Natural killer cell treated with Interleukin-12 subunit alpha and Interleukin-12 subunit beta and Interleukin-15 and Interleukin-18, amount 100 ng/mL, for 72 hours (primary cell): ENCODE measurements around the gene PAX8. TPM values are rescaled to one million over a fixed set of nuclear protein-coding genes. Genes with fewer than 3 reads are reported as not detected.

Source experiments
- ATAC-seq, 2 donors: fragments of 150-1000 bp; cut with Tn5 transposase in 1 of 2; sonication (Bioruptor Pico), chemical (Tn5 transposase) in 1 of 2; 2 replicates each; pipeline ENCODE4 v1.10.0; 2021
- DNase-seq: peaks from one replicate; pipeline ENCODE4 v3.0.0; 2022; ENCODE audit warnings: low spot score
- H3K27ac Mint-ChIP-seq, 2 donors: 1 replicate in 1 of 2; 2 replicates in 1 of 2; pipeline ENCODE4 v1.8.0; 2022; ENCODE audit warnings: mixed read lengths in 2 of 2, mild to moderate bottlenecking in 1 of 2, moderate library complexity in 1 of 2
- H3K27me3 Mint-ChIP-seq, 2 donors: 1 replicate in 1 of 2; 2 replicates in 1 of 2; pipeline ENCODE4 v1.8.0; 2022; ENCODE audit warnings: mixed read lengths in 2 of 2
- H3K36me3 Mint-ChIP-seq: one replicate; pipeline ENCODE4 v1.8.0; 2022; ENCODE audit warnings: mixed read lengths
- H3K4me1 Mint-ChIP-seq, 2 donors: 1 replicate in 1 of 2; 2 replicates in 1 of 2; pipeline ENCODE4 v1.8.0; 2022; ENCODE audit warnings: low read depth in 2 of 2, mixed read lengths in 2 of 2, mild to moderate bottlenecking in 1 of 2
- H3K4me3 Mint-ChIP-seq: one replicate; pipeline ENCODE4 v1.8.0; 2022; ENCODE audit warnings: mixed read lengths
- H3K9me3 Mint-ChIP-seq: 2 replicates; pipeline ENCODE4 v1.8.0; 2022; ENCODE audit warnings: mixed read lengths
- total RNA-seq, 2 donors: library from RNA; stranded (reverse); gene quantifications; one replicate each; pipeline ENCODE4 v1.2.3, GENCODE V29; 2022

PAX8 gene
- total RNA-seq, 2 donors from 2014 or later = 0.64 to 1.8 TPM

DNA sequence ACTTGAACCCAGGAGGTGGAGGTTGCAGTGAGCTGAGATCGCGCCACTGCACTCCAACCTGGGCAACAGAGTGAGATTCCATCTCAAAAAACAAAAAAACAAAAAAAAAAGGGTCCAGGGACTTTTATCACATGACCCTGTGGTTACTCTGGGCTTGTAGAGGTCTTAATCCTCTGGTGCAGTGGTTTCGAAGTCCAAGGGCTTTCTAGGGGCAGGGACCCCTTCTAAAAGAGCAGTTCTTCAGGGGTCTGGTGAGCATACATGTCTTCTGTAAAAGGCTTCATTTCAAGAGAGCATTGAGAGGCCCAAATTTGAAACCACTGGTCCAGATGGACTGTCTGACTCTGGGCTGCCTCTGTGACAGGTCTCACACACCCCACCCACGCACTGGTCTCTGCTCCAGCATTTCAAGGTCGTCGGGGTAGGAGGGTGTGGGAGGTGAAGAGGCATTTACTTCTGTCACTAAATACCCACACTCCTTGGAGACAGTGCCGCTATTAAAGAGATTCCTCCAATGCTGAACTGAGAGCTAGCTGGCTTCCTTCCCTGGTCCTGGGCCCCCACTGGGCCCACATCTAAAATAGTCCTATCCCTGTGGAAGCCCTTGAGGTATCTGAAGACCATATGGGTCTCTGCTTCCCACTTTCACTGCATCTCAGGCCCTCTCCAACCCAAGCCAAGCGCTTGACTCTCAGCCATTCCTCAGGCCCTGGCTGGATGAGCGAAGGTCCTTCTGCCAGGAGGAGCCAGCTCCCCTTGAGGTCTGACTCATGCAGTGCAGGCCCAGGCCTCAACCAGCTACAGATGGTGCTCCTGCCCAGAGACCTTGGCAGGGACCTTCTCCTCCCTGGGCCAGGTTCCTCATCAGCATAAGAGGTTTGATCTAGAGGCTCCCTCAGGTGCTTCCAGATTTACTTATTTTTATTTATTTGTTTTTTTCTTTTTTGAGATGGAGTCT lies 44.8 kb downstream of the PAX8 start:
- peak overlapping the region; percentile 26 to 51 for H3K27ac Mint-ChIP-seq
- H3K9me3 Mint-ChIP-seq = no peaks in the 10 kb centered on the region
- H3K27me3 Mint-ChIP-seq = no peaks in the 10 kb centered on the region
- no peak overlapping the region for H3K4me3 Mint-ChIP-seq
- ATAC-seq (peak in 1 of 2 donors; percentile 47), DNase-seq (no peak)
- no peaks in the 10 kb centered on the region for H3K36me3 Mint-ChIP-seq
- peaks cover 33 to 39% of the 10 kb centered on the region in 2 donors for H3K4me1 Mint-ChIP-seq

DNA sequence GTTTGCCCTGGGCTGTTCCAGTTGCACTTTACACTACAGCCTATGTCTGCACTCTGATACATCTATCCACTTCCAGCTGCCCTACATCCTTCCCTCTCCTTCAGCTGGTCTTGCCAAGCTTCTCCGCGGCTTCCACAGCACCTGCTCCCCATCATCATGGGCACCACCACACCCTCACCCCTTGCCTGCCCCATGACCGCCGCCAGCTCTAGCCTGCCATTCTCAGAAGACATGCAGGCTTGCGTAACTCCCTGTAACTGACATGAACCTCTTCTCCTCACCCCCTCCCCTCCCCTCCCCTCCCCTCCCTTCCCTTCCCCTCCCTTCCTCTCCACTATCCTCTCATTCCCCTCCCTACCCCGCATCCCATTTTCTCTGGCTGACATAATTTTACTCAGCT lies 46.0 kb downstream of the PAX8 start:
- no peaks in the 10 kb centered on the region for H3K9me3 Mint-ChIP-seq
- ATAC-seq (no peak), DNase-seq (no peak)
- H3K4me3 Mint-ChIP-seq = no peak overlapping the region
- no peaks in the 10 kb centered on the region for H3K27me3 Mint-ChIP-seq
- H3K4me1 Mint-ChIP-seq = peaks cover 43 to 46% of the 10 kb centered on the region in 2 donors
- H3K36me3 Mint-ChIP-seq = no peaks in the 10 kb centered on the region
- no peak overlapping the region for H3K27ac Mint-ChIP-seq

DNA sequence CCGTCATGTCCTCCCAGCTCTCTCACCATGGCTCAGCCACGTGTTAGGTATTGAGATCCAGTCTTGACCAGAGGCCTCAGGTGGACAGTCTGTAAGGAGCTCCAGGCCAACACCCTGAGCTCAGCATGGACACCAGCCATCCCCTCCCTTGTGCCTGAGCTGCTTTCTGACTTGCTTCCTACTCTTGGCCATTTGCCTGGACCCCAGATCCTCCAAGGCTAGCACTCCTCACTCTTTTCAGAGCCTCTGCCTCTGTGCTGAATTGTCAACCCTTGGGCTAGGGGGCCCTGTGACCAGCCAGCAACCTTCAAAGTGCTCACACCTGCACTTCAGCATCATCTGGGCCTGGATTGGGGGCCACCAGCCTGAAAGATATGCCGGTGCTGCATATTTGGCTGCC lies 46.6 kb downstream of the PAX8 start:
- no peaks in the 10 kb centered on the region for H3K9me3 Mint-ChIP-seq
- peaks cover 45 to 49% of the 10 kb centered on the region in 2 donors for H3K4me1 Mint-ChIP-seq
- no peak for DNase-seq
- no peak for ATAC-seq
- H3K27ac Mint-ChIP-seq = peak overlapping the region in 1 of 2 donors; percentile 41
- H3K27me3 Mint-ChIP-seq = no peaks in the 10 kb centered on the region
- H3K4me3 Mint-ChIP-seq = peak overlapping the region; percentile 2
- H3K36me3 Mint-ChIP-seq = no peaks in the 10 kb centered on the region

GRCh38 chr2:113231064-113231463 lies 47.7 kb downstream of the PAX8 start:
- no peak for ATAC-seq
- H3K4me1 Mint-ChIP-seq = peaks cover 45% of the 10 kb centered on the region in 2 donors
- peak overlapping the region; percentile 69 to 83 for H3K27ac Mint-ChIP-seq

DNA sequence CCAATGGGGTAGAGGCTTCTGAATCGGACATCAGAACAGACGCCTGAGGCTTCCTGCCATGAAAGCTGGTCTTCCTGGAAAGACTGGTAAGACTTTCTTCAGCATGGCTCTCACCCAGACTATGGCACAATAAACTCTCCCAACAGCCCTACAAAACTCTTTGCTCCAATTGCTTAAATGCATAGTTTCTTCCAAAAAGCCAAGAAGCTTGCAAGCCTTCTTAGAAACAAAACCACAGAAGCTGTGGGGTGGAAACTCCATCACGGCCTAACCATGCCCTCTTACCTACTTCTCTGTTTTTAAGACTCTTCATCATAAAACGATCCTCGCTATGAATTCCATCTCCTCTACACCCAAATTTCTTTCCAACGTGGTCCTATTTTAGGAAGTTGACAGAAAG lies 48.2 kb downstream of the PAX8 start:
- H3K4me3 Mint-ChIP-seq = peak overlapping the region; percentile 62

More at GRCh38 chr2:113231064-113231463, 47.7 kb downstream of the PAX8 start:
- no peaks in the 10 kb centered on the region for H3K27me3 Mint-ChIP-seq
- DNase-seq = no peak
- H3K36me3 Mint-ChIP-seq = no peaks in the 10 kb centered on the region
- peak overlapping the region; percentile 62 for H3K4me3 Mint-ChIP-seq
- H3K9me3 Mint-ChIP-seq = no peaks in the 10 kb centered on the region

DNA sequence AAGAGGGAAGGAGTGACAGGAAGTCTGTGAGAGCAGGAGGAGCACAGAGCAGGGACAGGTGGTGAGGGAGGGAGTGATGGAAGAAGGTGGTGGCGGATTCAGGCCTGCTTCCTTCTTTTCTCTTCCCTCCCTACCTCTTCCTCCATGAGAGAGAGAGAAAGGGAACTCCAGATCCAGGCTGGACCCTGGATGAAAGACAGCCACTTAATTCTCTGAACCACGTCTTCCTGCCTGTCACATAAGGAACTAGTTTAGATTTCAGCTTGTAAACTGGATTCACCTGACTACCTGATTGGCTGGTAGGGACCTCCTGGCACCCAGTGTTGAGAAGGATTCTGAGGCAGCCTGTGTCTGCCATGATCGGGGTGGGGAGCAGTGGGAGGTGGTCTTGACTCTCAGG lies 48.9 kb downstream of the PAX8 start:
- Mint-ChIP-seq H3K4me1 (peaks cover 38 to 39% of the 10 kb centered on the region in 2 donors), H3K36me3 (no peaks in the 10 kb centered on the region), H3K9me3 (no peaks in the 10 kb centered on the region), H3K27ac (peak overlapping the region; percentile 69 to 83), H3K27me3 (no peaks in the 10 kb centered on the region), H3K4me3 (no peak overlapping the region)
- no peak for ATAC-seq
- no peak for DNase-seq

More for the DNA sequence above, 48.2 kb downstream of the PAX8 start:
- no peak for DNase-seq
- no peaks in the 10 kb centered on the region for H3K27me3 Mint-ChIP-seq
- H3K27ac Mint-ChIP-seq = peak overlapping the region; percentile 69 to 83
- no peaks in the 10 kb centered on the region for H3K36me3 Mint-ChIP-seq
- ATAC-seq = peak in 1 of 2 donors; percentile 52
- H3K4me1 Mint-ChIP-seq = peaks cover 45% of the 10 kb centered on the region in 2 donors
- no peaks in the 10 kb centered on the region for H3K9me3 Mint-ChIP-seq

DNA sequence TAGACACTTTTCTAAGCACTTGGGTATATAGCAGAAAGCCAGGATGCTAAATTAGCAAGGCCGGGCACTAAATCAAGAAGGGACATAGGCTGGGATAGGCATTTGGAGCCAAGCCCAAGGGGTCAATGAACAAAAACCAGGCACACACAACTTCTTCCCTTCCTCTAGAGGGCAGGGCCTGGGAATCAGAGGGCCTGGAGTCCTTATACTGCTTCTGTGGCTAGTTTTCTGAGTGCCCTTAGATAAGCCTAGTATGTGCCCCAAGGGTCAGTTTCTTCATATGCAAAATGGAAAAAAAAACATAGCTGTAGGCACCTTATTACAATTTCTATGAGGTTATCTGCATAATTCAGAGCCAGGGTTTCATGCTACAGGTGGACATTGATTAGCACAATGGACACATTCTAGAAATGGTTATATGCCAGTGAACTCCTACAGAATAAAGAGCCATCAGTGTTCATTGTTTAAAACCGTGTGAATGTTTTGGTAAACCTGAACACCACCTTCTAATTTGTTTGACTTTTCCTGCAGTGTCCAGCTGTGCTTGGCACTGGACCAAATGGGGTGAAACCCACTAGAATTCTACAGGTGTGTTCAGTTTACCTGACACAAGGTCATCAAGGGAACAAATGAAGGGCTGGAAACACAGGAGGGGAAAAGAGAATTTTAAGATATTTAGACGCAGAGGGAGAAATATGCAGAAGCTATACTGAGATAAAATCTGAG lies 49.6 kb downstream of the PAX8 start:
- ATAC-seq = no peak
- no peak overlapping the region for H3K4me3 Mint-ChIP-seq
- no peaks in the 10 kb centered on the region for H3K36me3 Mint-ChIP-seq

GRCh38 chr2:113228351-113228750 lies 50.4 kb downstream of the PAX8 start:
- Mint-ChIP-seq H3K36me3 (no peaks in the 10 kb centered on the region), H3K27ac (no peak overlapping the region), H3K27me3 (no peaks in the 10 kb centered on the region), H3K4me1 (peaks cover 32% of the 10 kb centered on the region in 2 donors), H3K4me3 (no peak overlapping the region), H3K9me3 (no peaks in the 10 kb centered on the region)
- DNase-seq = no peak
- no peak for ATAC-seq

More for the DNA sequence above, 49.6 kb downstream of the PAX8 start:
- no peak for DNase-seq
- Mint-ChIP-seq H3K9me3 (no peaks in the 10 kb centered on the region), H3K27me3 (no peaks in the 10 kb centered on the region), H3K4me1 (peaks cover 37 to 38% of the 10 kb centered on the region in 2 donors), H3K27ac (peak overlapping the region; percentile 10 to 83)

DNA sequence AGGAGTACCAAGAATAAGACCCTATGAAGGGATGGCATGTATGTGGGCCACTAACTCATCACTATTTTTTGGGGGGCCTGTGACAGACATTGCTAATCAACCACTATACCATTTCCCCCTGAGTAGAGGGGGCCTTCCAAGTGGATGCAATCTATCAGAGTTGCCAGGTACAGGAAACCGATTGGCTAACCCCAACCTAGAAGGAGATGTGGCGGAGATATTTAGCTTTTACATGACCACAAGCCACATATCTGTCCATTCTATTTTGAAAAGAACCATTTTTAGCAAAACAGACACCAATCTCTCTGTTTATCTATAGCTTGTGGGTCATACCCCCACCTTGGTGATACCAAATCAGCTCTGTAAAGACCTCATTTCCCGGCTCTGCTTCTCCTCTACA lies 51.0 kb downstream of the PAX8 start:
- Mint-ChIP-seq H3K27ac (no peak overlapping the region), H3K4me3 (no peak overlapping the region), H3K4me1 (peaks cover 32% of the 10 kb centered on the region in 2 donors), H3K27me3 (no peaks in the 10 kb centered on the region), H3K9me3 (no peaks in the 10 kb centered on the region), H3K36me3 (no peaks in the 10 kb centered on the region)
- ATAC-seq = no peak
- no peak for DNase-seq

DNA sequence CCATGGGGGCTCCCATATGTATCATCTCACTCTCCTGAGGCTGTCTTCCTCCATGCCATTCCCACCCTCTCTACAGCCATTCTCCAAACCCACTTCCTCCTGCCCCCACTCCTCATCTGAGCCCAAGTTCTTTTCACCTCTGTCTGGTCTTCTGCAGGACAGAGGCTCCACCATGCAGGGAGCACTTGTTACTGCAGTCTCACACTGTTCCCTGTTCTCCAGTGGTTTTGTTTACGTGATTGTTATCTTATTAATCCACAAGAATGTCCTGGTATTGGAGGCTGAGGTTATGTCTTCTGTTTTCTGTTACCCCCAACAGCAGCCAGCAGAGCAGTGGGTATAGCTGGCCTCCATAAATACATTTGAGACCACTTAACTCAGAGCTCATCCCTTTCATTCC lies 51.4 kb downstream of the PAX8 start:
- DNase-seq = no peak
- no peak for ATAC-seq
- no peak overlapping the region for H3K4me3 Mint-ChIP-seq
- H3K36me3 Mint-ChIP-seq = no peaks in the 10 kb centered on the region
- no peaks in the 10 kb centered on the region for H3K9me3 Mint-ChIP-seq
- no peaks in the 10 kb centered on the region for H3K27me3 Mint-ChIP-seq
- H3K4me1 Mint-ChIP-seq = peaks cover 32% of the 10 kb centered on the region in 2 donors
- H3K27ac Mint-ChIP-seq = no peak overlapping the region

DNA sequence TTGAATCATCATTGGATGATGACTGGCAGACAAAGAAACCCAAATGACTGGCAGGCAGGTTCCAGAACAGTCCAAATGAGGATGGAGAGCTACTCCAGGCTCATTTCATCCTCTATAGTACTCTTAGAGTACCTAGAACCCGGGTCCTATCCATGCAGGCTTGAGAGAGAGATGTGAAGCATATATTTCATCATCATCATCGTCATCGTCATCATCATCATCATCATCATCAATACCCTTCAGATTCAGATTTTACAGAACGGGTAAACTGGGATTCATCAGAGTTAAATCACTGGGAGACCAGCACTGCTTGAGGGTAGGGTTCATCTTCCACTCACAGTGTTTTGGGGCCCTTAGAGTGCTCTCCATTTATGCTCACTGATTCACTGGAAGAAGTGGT lies 52.3 kb downstream of the PAX8 start:
- no peaks in the 10 kb centered on the region for H3K36me3 Mint-ChIP-seq
- DNase-seq (no peak), ATAC-seq (no peak)
- no peak overlapping the region for H3K27ac Mint-ChIP-seq
- no peak overlapping the region for H3K4me3 Mint-ChIP-seq
- peaks cover 29 to 32% of the 10 kb centered on the region in 2 donors for H3K4me1 Mint-ChIP-seq
- no peaks in the 10 kb centered on the region for H3K27me3 Mint-ChIP-seq
- H3K9me3 Mint-ChIP-seq = no peaks in the 10 kb centered on the region

- Mint-ChIP-seq H3K9me3 (no peaks in the 10 kb centered on the region), H3K4me3 (no peak overlapping the region), H3K36me3 (no peaks in the 10 kb centered on the region), H3K4me1 (peaks cover 22 to 23% of the 10 kb centered on the region in 2 donors), H3K27ac (no peak overlapping the region), H3K27me3 (no peaks in the 10 kb centered on the region)
- DNase-seq (no peak), ATAC-seq (no peak)
Observed at GRCh38 chr2:113225263-113226259, 53.2 kb downstream of the PAX8 start.

DNA sequence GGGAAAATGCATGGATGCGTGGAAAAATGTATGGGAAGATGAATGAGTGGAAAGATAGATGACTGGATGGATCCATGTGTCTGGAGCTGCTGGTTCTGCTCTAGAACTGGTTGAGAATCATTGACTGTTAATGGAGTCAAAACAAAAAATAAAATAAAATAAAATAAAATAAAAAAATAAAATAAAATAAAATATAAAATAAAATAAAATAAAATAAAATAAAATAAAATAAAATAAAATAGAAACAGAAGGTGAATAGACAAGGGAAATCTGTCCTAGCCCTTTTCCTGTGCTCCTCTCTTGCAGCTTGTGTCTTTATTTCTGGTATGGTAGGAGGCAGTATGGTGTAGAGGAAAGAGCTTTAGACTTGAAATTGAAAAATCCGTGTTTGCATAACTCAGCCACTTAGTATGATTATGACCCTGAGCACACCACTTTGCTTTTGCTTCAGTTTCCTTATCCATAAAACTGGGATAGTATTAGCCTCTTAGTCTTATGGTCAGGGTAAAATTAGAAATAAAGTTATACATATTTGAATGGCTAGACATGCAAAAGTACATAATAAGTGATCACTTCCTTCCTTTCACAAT lies 54.0 kb downstream of the PAX8 start:
- Mint-ChIP-seq H3K4me1 (peaks cover 15 to 17% of the 10 kb centered on the region in 2 donors), H3K4me3 (no peak overlapping the region), H3K9me3 (no peaks in the 10 kb centered on the region), H3K36me3 (no peaks in the 10 kb centered on the region), H3K27ac (no peak overlapping the region), H3K27me3 (no peaks in the 10 kb centered on the region)
- no peak for DNase-seq
- no peak for ATAC-seq
